ENCODE results near the gene TMEM154. TPM values are rescaled to one million over a fixed set of nuclear protein-coding genes. Genes with fewer than 3 reads are reported as not detected.

The TMEM154 gene
- total RNA-seq, 2 experiments from 2014 or later: 47.1 to 50.0 TPM

DNA sequence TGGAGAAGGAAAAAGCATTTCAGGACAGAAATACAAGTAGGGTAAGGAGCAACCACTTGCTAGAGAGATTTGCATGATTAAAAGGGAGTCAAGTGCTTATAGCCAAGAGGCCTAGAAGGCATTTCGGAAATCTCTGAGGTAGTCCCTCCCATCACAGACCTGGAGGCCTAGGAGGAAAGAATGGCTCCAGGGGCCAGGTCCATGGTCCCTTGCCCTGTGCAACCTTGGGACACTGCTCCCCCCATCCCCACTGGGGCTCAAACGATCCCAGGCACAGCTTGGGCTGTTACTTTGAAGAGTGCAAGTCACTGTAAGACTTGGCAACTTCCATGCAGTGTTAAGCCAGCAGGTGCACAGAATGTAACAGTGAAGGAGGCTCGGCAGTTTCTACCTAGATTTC lies 92.7 kb downstream of the TMEM154 start:
- H3K36me3 Mint-ChIP-seq (ENCODE audit: low read depth): no peaks in the 10 kb centered on the region
- DNase-seq: no peak
- POLR2A ChIA-PET: no interaction called here
- H3K27me3 Mint-ChIP-seq: peaks cover 4% of the 10 kb centered on the region
- H3K27ac Mint-ChIP-seq: no peak overlapping the region
- CTCF ChIA-PET: no interaction called here
- peaks cover 19% of the 10 kb centered on the region for H3K4me1 Mint-ChIP-seq
- H3K4me3 Mint-ChIP-seq: no peak overlapping the region
- H3K9me3 Mint-ChIP-seq: no peaks in the 10 kb centered on the region

GRCh38 chr4:152586668-152587067 lies 93.1 kb downstream of the TMEM154 start:
- Mint-ChIP-seq H3K27me3 (peaks cover 4% of the 10 kb centered on the region), H3K4me1 (peaks cover 19% of the 10 kb centered on the region), H3K9me3 (no peaks in the 10 kb centered on the region), H3K27ac (no peak overlapping the region), H3K4me3 (no peak overlapping the region), H3K36me3 (ENCODE audit: low read depth) (no peaks in the 10 kb centered on the region)
- CTCF ChIA-PET: no interaction called here
- no peak for DNase-seq
- POLR2A ChIA-PET: interaction anchor here (3.0 kb wide), 1 partner anchor 50 kb away, joined by 28 read pairs; the partner anchor contains the start of gene FBXW7

GRCh38 chr4:152585023-152585441 lies 94.8 kb downstream of the TMEM154 start:
- POLR2A ChIA-PET: interaction anchor here (0.6 to 3.0 kb wide), 5 partner anchors 21 to 61 kb away, joined by 3 to 28 read pairs (median 5); partner anchors contain the start of gene FBXW7
- Mint-ChIP-seq H3K9me3 (no peaks in the 10 kb centered on the region), H3K4me3 (peak overlapping the region; percentile 67), H3K36me3 (ENCODE audit: low read depth) (no peaks in the 10 kb centered on the region), H3K27ac (peak overlapping the region; percentile 91), H3K27me3 (peaks cover 4% of the 10 kb centered on the region), H3K4me1 (peaks cover 17% of the 10 kb centered on the region)
- CTCF ChIA-PET: interaction anchor here (1.0 to 1.1 kb wide), 2 partner anchors 19 to 49 kb away, joined by 3 to 4 read pairs; no protein-coding TSS in a partner anchor
- DNase-seq: peak; percentile 19

DNA sequence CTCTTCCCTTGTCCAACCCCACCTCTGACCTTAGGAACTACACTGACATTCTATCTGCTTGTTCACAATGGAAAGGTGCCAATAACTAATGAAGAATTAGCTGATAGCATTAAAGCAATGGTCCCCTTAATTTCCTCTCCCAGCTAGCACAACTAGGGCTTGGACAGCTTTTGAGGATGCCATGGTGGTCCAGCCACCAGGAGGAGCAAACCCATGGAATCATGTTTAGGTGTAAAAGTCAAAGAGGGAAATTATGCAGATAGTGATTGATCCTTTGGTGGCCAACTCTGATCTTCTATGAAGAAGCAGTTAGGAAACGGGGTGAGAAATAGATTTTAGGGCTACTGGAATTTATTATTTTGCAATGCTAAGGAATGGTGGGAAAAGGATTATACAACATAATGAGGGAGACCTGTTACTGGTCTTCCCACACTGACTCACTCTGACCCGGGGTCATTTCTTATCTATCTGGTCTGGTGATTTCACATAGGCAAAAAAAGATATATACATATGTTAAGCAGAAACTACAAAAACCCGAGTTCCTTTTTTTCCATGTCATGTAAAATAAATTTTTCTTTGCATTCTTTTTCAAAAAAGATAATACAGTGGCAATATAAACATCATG lies 98.1 kb downstream of the TMEM154 start:
- Mint-ChIP-seq H3K4me1 (peaks cover 17% of the 10 kb centered on the region), H3K27ac (no peak overlapping the region), H3K4me3 (no peak overlapping the region), H3K9me3 (no peaks in the 10 kb centered on the region), H3K27me3 (peaks cover 7% of the 10 kb centered on the region), H3K36me3 (ENCODE audit: low read depth) (no peaks in the 10 kb centered on the region)
- ChIA-PET POLR2A (no interaction called here), CTCF (no interaction called here)
- no peak for DNase-seq

GRCh38 chr4:152579916-152580315 lies 99.9 kb downstream of the TMEM154 start:
- Mint-ChIP-seq H3K27me3 (peaks cover 12% of the 10 kb centered on the region), H3K36me3 (ENCODE audit: low read depth) (no peaks in the 10 kb centered on the region), H3K27ac (no peak overlapping the region), H3K4me3 (no peak overlapping the region), H3K4me1 (peaks cover 5% of the 10 kb centered on the region), H3K9me3 (no peaks in the 10 kb centered on the region)
- ChIA-PET CTCF (no interaction called here), POLR2A (interaction anchor here (1.2 kb wide), 1 partner anchor 43 kb away, joined by 6 read pairs; the partner anchor contains the start of gene FBXW7)
- no peak for DNase-seq

DNA sequence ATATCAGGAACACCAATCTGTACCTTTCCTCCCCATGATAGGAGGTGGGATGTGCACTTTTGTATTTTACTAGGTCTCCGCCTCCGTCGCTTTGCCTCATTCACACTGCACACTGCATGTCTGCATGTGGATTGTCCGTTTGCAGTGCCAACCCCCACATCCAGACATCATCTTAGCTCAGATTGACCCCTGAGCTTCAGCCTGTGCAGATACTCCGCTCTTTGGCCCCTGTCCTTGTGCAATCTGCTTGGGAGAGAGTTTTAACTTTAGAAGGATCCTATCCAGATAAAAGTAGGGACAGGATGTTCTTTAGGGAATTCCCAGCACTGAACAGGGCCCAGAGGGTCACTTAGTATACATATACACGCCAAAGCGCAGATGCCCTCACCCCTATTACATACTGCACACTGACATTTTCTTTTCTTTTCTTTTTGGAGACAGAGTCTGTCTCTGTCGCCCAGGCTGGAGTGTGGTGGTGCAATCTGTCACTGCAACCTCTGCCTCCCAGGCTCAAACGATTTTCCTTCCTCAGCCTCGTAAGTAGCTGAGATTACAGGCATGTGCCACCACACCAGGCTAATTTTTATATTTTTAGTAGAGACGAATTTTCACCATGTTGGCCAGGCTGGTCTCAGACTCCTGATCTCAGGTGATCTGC lies 100.6 kb downstream of the TMEM154 start:
- ChIA-PET CTCF (interaction anchor here (1.4 to 1.6 kb wide), 2 partner anchors 14 to 78 kb away, joined by 3 to 4 read pairs; no protein-coding TSS in a partner anchor), POLR2A (interaction anchor here (3.4 kb wide), 1 partner anchor 42 kb away, joined by 11 read pairs; no protein-coding TSS in a partner anchor)
- no peaks in the 10 kb centered on the region for H3K36me3 Mint-ChIP-seq (ENCODE audit: low read depth)
- peaks cover 12% of the 10 kb centered on the region for H3K27me3 Mint-ChIP-seq
- H3K9me3 Mint-ChIP-seq: no peaks in the 10 kb centered on the region
- DNase-seq: no peak
- no peak overlapping the region for H3K27ac Mint-ChIP-seq
- H3K4me3 Mint-ChIP-seq: no peak overlapping the region
- H3K4me1 Mint-ChIP-seq: no peaks in the 10 kb centered on the region

DNA sequence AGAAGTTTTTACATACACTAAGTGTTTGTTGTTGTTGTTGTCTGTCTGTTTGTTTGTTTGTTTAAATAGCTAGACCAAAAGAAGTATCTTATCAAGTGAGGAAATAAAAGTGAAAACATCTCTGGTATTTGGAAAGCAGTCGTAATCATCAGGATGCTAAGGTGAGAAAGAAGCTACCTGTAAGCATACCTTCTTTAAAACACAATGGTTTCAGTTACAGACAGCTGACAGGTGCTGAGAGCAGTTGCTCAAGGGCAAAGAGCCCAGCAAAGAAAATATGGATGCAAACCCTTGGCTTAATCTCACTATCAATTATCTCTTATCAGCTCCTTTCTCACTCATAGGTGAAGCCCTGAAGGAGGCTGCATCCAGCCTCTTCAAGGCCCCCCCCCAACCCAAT lies 101.1 kb downstream of the TMEM154 start:
- POLR2A ChIA-PET: interaction anchor here (1.0 to 3.4 kb wide), 3 partner anchors 13 to 42 kb away, joined by 3 to 11 read pairs (median 3); no protein-coding TSS in a partner anchor
- CTCF ChIA-PET: interaction anchor here (1.4 to 1.6 kb wide), 2 partner anchors 13 to 78 kb away, joined by 3 to 4 read pairs; no protein-coding TSS in a partner anchor
- peaks cover 12% of the 10 kb centered on the region for H3K27me3 Mint-ChIP-seq
- H3K4me3 Mint-ChIP-seq: no peak overlapping the region
- H3K36me3 Mint-ChIP-seq (ENCODE audit: low read depth): no peaks in the 10 kb centered on the region
- H3K27ac Mint-ChIP-seq: no peak overlapping the region
- no peaks in the 10 kb centered on the region for H3K4me1 Mint-ChIP-seq
- DNase-seq: no peak
- H3K9me3 Mint-ChIP-seq: no peaks in the 10 kb centered on the region

- ChIA-PET CTCF (interaction anchor here (1.4 to 1.6 kb wide), 2 partner anchors 12 to 77 kb away, joined by 3 to 4 read pairs; no protein-coding TSS in a partner anchor), POLR2A (interaction anchor here (1.0 to 3.4 kb wide), 3 partner anchors 12 to 41 kb away, joined by 3 to 11 read pairs (median 3); no protein-coding TSS in a partner anchor)
- Mint-ChIP-seq H3K27me3 (peaks cover 7% of the 10 kb centered on the region), H3K9me3 (no peaks in the 10 kb centered on the region), H3K36me3 (ENCODE audit: low read depth) (no peaks in the 10 kb centered on the region), H3K4me1 (no peaks in the 10 kb centered on the region), H3K4me3 (no peak overlapping the region), H3K27ac (no peak overlapping the region)
- DNase-seq: no peak
Measured at GRCh38 chr4:152577708-152578396, 101.9 kb downstream of the TMEM154 start.

DNA sequence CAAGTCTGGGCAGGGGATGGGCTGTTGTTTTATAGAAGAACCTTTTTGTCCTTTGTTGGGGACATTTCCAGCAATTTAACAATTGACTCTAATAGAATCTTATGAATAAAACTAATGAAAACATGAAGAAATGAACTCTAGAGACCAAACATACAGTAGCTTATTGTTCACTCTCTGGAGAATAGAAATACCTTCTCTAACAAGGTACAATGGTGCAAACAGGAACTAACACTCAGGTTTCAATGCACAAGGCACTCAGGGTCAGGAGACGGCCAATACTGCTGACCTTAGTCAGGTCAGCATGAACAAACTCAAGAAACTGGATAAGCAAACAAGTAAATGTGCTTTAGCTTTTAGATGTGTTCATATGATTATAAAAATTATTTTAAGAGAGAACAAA lies 104.3 kb downstream of the TMEM154 start:
- no peak for DNase-seq
- H3K36me3 Mint-ChIP-seq (ENCODE audit: low read depth): no peaks in the 10 kb centered on the region
- H3K27ac Mint-ChIP-seq: no peak overlapping the region
- H3K4me1 Mint-ChIP-seq: no peaks in the 10 kb centered on the region
- H3K4me3 Mint-ChIP-seq: no peak overlapping the region
- ChIA-PET POLR2A (interaction anchor here (1.4 kb wide), 1 partner anchor 52 kb away, joined by 3 read pairs; no protein-coding TSS in a partner anchor), CTCF (no interaction called here)
- no peaks in the 10 kb centered on the region for H3K9me3 Mint-ChIP-seq
- peaks cover 12% of the 10 kb centered on the region for H3K27me3 Mint-ChIP-seq

GRCh38 chr4:152573861-152574260 lies 105.9 kb downstream of the TMEM154 start:
- no peak for DNase-seq
- Mint-ChIP-seq H3K4me3 (no peak overlapping the region), H3K36me3 (ENCODE audit: low read depth) (no peaks in the 10 kb centered on the region), H3K9me3 (no peaks in the 10 kb centered on the region), H3K27me3 (peaks cover 10% of the 10 kb centered on the region), H3K27ac (no peak overlapping the region), H3K4me1 (no peaks in the 10 kb centered on the region)
- ChIA-PET POLR2A (no interaction called here), CTCF (no interaction called here)

DNA sequence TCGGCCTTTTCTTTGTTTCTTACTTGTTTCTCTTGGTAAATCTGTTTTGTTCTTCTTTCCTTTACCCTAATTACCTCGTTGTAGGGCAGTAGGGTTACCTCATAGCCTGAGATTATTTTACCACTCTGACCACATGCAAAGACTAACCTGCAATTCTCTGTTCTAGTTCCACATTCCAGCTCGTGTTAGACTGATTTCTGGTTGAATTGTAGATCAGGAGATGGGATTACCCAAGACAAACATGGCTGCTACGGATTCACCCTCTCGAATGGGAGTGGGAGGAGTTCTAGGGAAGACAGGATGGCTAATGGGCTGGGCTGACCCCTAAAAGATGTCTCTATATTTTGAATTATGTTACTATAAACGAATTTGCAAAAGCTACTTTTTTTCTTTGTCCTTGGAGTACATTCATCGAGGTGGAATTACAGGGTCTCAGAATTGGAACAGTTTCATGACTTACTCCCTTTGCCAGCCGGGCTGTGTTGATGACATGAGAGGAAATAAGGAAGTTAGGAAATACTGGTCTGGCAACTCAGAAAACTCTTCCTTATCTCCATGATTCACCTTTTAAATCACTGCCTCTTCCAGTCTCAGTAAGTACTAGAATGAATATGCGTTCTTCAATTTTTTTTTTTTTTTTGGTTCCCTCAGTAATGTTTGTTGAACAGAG lies 107.2 kb downstream of the TMEM154 start:
- Mint-ChIP-seq H3K27ac (no peak overlapping the region), H3K27me3 (peaks cover 10% of the 10 kb centered on the region), H3K9me3 (no peaks in the 10 kb centered on the region), H3K4me1 (no peaks in the 10 kb centered on the region), H3K4me3 (no peak overlapping the region), H3K36me3 (ENCODE audit: low read depth) (no peaks in the 10 kb centered on the region)
- POLR2A ChIA-PET: no interaction called here
- CTCF ChIA-PET: no interaction called here
- no peak for DNase-seq

GRCh38 chr4:152571770-152572169 lies 108.0 kb downstream of the TMEM154 start:
- no peak overlapping the region for H3K4me3 Mint-ChIP-seq
- ChIA-PET POLR2A (no interaction called here), CTCF (no interaction called here)
- H3K4me1 Mint-ChIP-seq: no peaks in the 10 kb centered on the region
- H3K36me3 Mint-ChIP-seq (ENCODE audit: low read depth): no peaks in the 10 kb centered on the region
- peaks cover 10% of the 10 kb centered on the region for H3K27me3 Mint-ChIP-seq
- no peak overlapping the region for H3K27ac Mint-ChIP-seq
- no peaks in the 10 kb centered on the region for H3K9me3 Mint-ChIP-seq
- no peak for DNase-seq
